COLO829 (cell line): ENCODE measurements around the gene LANCL1.
A peak's percentile ranks its signal among the peaks of the same experiment; 100 is the strongest.
"Not testable (repeated sequence)": the region's sequence is repeated elsewhere in the genome, so short reads cannot be mapped to it uniquely, and the experiment has no call there.

Experiments
- DNase-seq: peaks from one replicate; pipeline ENCODE4 v3.0.0; 2012; ENCODE audit warnings: low spot score

The LANCL1 gene

DNA sequence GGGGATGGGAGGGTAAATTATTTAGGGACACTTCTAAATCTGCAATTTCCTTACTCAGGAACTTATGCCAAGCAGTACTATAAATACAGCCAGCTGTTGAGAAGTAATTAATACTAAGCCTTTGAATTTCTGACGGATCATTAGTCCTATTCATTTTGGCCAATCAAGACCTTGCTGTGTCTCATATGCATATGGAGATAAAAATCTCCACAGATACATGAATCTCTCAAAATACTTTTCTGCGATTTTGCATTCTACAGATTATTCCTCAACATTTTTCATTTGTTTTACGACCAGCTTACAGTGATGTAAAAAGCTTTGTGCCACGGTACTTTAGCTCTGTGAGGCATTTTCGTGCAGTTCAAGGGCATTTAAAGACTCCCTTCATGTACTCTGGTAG is 16.7 kb downstream of the LANCL1 start:
- no peak for DNase-seq

DNA sequence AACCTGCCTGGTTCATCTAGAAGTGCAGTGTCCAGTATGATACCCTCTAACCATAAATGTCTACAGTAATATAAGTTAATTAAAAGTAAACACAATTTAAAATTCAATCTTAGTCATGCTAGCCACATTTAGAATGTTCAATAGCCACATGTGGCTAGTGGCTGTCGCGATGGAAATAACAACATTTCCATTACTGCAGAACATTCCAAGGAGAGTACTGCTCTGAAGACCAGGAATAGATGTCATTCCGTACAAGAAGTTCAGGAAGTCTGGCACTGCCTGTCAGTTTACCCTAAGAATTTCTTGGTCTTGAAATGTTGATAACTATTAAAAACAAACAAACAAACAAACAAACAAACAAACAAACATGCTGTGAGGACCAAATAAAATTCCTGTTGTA is 17.2 kb downstream of the LANCL1 start:
- DNase-seq, result no peak

DNA sequence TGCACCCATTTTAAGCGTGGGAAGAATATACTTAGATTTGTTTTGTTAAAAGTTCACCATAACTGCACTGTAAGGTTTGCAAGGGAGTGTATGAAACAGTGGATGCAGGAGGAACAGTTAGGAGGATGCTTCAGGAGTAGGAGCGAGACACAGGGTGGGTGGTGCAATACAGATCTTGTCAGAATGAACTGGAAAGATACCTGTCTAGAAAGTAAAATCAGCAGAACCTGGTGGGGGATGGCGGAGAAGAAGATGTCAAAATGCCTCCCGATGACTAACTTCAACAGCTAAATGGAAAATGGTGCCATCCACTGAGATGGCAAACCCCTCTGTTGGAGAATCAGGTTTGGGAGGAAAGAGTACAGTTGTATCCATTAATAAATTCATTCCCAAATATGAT is 18.2 kb downstream of the LANCL1 start:
- DNase-seq, result no peak

DNA sequence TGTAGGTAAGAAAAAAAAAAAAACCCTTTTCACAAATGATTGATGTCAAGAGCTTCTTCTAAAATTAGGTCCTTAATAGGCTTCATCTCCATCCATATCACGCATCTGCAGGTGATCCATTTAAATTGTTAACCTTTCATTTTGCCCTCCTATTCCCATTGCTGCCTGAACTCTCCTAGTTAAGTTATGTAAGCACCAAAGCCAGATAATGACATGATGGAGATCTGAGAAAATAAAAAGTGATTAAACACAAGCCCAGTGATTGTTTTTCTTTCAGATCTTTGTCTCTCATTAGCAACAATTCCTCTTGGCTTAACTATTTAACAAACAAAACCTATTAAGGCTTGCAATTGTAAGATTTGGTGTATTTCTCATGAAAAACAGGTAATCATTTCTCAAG is 20.0 kb downstream of the LANCL1 start:
- no peak for DNase-seq

DNA sequence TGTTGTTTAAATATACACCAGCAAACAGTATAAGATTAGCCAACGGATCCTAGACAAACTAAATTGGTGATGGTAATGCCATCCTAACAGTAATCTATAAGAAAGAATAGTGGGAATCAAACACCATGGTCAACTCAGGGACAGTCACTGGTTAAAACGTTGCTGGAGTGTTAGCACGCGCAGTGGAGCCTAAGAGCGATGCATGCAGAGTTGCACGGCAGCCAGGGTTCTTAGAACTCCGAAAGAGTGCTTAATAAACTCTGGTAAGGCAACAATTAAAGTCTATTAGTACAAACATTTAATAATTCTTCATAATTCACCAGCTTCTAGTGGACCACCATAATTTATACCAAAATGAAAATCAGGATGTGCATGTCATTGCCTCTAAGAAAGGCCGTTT is 22.2 kb downstream of the LANCL1 start:
- DNase-seq, result no peak

DNA sequence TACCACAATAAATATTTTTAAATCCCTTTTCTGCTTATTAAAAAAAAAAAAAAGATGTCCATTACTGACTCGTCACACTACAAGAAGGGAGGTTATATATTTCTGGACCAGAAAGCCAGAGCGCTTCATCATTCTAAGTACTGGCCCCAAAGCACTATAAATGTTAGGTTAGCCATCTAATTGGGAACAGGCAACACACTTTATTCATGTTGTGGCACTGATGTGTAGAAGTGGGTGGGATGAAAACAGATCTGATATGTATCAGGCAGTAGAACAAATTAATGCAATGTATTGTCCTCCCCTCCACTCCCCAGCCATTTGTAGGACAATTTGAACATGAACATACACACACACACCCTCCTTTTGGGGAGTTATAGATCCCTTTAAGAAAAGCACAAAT is 24.4 kb downstream of the LANCL1 start:
- no peak for DNase-seq

DNA sequence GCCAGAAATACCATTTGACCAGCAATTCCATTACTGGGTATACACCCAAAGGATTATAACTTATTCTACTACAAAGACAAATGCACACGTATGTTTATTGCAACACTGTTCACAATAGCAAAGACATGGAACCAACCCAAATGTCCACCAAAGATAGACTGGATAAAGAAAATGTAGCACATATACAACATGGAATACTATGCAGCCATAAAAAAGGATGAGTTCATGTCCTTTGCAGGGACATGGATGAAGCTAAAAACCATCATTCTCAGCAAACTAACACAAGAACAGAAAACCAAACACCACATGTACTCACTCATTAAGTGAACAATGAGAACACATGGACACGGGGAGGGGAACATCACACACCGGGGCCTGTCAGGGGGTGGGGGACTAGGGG is 25.6 kb downstream of the LANCL1 start:
- not testable (repeated sequence) for DNase-seq

DNA sequence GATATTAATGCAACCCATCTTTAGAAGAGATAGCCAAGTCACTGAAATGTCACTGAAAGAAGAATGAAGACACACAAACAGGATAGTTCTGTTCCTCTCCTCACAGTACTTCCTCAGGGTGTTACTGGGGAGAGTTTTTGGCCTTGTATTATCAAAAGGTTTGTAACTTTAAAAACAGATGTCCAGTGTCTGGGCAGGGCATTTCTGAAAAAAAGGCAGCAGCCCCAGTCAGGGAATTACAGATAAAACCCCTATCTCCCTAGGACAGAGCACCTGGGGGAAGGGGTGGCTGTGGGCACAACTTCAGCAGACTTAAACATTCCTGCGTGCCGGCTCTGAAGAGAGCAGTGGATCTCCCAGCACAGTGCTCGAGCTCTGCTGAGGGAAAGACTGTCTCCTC is 30.8 kb downstream of the LANCL1 start:
- no peak for DNase-seq

DNA sequence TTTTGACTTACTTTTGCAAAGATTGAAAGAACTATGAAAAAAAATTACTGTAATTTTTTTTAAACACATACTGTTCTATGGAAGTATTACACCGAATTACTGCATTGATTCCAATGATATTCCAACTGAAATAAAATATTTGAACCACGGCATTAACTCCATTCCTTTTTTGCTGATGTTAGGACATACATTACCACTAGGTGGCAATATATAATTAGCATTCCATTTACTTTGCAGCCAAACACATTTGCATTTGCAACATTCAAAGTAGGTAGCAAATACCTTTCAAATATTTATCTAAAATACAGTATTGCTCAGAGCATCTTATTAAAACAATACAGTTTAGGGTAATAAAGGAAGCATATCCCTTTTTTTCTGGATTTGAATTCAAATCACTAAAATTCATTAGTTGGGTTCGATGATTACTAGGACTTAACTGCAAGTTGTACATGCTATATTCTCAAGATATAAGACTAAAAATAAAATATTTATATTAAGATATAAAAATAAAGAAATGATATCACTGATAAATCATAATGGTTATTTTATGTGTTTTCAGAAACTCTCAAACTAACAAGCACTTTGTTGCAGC is 31.3 kb downstream of the LANCL1 start:
- DNase-seq, result peak; percentile 37

DNA sequence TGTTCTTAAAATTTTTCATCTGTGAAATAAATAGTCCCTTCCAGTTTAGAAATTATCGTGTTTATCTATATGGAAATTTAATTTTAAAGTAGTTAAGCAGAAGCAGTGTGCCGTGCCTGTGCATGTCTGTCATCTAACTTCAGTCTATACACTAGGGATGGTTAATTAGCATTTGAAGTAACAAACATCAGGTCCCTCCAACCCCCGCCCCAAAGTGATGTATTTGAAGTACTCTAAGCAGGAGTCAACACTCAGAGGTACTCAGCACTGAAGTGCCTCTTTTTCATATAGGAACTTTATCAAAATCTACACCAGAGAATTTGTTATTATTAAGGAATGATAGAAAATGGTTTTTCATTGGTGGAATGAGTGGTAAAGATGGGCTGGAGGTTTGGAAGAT is 33.0 kb downstream of the LANCL1 start:
- no peak for DNase-seq

DNA sequence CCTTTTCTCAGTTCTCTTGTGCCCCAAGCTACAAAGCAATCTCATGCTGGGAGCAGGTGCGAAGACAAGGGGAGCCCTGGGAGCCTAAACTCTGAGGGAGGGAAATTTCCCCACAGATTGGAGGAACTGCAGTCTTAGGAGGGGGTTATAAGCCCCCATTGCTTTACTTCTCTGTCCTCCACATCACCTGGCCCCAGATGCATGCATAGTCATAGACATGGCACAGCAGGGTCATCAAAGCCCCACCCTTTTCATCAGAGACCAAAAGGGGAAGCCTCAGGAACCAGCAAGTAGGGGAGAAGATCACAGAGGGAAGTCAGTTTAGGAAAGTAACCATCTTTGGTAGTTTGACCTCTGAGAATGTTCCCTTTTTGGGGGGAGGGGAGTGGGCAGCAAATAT is 33.7 kb downstream of the LANCL1 start:
- DNase-seq, result no peak

DNA sequence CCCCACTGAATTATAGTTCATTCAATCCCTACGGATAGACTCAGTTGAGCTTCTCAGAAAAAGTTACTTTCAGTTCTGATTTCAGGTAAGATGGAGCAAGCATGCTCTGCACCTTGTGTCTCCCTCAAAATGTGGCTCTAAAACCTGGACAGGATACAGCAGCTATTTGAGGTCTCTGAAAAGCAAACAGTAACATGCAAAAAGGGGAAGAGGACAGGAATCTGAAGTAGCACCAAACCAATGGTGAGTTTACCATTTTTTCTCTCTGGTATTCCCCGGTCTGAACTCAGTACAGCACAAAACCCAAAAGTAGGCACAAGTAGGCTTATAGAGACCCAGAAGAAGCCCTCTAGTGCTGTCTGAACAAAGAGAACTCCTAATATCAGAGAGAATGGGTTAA is 34.1 kb downstream of the LANCL1 start:
- DNase-seq, result no peak

DNA sequence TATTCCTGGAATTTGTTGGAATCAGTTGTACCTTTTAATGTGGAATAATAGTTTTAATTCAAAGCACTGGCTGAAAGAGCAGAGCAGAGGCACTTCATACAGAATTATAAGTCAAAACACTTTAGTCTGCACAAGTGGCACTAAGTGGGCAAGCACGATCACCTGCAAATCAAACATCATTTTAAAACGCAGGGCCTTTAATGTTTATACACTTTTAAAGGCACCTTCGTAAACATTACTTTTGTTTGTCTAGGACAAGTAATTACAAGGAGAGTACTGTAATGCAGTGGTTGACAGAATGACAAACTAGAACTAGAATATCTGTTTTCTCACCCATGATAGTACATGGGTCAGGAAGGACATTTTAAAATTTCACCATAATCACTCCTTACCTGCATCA is 36.4 kb downstream of the LANCL1 start:
- no peak for DNase-seq

DNA sequence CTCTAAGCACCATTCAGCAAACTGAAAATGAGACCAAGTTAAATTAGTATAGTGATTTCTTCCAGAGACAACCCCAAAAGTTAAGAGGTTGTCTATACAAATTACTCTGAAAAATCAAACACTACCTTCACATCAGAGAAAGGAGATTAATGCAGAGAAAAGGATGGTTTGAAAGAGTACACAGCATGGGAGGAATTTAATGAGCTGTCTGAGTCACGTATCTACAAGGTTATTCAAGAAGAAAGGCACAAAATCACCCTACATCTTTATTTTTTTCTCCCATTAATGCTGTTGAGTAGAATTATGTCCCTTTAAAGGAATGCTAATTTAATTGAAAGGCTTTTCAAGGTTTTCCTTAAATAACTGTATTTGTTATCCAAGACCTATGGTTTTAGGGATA is 41.1 kb downstream of the LANCL1 start:
- DNase-seq, result no peak

DNA sequence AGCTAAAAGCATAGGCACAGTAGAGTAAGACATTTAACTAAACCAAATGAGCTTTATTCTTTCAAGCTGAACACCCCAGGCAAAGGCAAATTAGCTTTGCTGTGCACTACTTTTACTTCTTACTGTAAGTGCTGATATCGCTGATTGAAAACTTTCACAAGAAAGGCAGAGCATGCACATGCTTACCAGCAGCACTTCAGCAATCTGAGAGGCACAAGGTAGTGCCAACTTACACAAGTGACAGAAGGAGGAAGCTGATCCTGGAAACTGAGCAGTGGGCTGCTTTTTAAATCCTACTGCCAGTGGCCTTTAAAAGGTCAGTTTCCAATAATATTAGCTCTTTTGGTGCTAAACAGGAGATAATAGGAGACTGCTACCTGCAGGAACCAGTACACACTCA is 43.9 kb downstream of the LANCL1 start:
- DNase-seq, result no peak

DNA sequence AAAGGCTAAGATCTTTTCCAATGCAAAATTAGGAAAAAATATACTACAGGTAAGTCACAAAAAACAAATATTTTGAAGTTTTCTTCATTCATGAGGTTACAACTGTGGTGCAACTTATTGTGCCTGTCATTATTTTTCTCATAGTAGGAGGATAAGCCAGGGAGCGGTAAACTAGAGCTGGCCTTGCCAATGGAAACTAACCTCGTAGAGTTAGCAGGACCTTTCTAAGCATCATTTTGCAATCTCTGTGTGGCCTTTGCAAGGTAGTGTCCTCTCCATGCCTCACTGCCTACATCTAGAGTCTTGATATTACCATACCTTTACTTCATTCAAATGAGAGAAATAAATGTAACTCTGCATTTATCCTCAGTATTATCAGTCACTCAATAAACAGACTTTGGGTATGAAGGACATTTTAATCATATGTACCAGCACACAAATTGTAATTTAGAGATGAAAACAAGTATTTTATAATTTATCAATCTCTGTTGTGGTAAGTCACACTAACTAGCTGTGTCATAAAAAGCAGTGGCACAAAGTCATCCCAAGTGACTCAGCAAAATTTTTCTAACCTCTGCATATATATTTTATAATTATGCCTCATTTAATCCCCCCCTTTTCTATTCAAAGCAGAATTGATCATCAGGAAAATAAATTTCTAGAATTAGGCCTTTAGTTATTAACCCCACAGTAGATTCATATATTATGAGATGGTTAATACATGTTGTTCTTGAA is 47.0 kb downstream of the LANCL1 start:
- DNase-seq, result no peak

DNA sequence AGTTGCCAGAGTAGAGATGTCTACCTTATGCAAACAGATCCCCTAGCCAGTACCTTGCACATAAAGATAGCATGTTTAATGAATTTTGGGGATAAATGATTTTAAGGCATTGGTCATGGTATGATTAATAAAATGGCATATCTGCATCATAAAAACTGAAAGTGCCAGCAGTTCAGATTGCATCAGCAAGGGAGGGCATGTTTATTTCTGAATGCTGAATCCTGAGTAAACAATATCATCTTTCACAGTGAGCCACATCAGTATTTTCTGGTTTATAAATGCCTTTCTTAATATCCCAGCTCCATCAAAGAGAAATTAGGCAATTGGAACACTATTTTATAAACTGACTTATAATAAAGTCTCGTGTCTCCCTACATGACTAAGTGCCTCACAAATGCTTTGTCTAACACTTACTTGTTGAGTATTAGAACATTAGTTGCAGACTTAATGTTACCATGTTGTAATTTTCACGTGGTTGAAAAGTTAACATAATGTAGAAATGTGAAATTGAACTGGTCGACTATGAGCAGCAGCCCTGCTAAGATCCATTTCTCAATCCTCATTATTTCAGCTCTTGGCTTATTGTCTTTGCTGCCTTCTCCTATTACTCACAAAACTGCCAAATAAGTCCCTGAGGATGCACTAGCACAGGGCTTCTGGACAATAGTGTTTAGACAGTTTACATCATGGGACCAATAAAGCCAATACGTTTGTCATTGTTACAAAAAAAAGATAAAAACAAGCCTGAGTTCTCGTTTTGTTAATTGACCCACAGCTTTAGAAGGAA is 48.0 kb downstream of the LANCL1 start:
- DNase-seq, result no peak

DNA sequence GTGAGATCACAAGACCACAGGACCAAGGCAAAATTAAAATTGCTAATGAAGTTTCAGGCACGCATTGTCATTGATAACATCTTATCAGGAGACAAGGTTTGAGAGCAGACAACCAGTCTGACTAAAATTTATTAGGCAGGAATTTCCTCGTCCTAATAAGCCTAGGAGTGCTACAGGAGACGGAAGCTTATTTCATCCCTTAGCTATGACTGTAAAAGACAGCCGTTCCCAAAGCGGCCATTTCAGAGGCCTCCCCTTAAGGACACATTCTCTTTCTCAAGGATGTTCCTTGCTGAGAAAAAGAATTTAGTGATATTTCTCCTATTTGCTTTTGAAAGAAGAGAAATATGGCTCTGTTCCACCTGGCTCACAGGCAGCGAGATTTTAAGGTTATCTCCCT is 49.2 kb downstream of the LANCL1 start:
- DNase-seq, result not testable (repeated sequence)

DNA sequence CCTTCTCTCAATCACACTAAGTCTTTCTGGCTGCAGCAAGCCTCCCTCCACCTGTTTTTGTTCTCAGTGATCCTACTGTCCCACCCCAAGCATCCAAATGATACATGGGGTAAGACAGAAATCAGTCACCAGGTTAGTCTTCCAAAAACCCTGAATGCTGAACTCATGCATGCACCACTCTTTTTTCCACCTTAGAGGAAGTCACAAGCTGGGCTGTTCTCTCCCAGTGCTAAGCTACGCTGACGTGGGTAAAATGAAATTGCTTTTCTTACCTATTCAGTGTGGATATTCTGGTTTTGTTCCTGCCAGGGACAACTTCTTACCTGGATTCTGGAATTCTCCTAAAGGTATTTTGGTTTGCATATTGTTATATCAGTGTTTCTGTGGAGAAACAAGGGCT is 54.2 kb downstream of the LANCL1 start:
- DNase-seq, result no peak

DNA sequence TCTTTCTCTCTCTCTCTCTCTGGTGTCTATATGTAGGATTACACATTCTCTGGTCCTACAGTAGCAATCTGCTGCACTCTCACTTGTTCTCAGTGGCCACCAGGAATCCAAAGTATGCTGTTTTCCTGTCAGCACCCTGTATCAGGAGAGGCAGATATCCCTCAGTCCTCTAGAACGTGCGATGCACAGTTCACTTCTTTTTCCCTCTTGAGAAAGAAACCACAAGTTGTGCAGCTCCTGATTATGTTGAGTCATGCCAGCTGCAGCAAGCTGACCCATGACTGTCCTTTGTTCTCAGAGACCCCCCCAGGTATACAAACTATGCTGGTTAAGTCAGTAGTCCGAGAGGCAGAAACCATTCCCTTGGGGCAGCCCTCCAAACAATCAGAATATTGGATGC is 54.6 kb downstream of the LANCL1 start:
- DNase-seq, result peak; percentile 23

DNA sequence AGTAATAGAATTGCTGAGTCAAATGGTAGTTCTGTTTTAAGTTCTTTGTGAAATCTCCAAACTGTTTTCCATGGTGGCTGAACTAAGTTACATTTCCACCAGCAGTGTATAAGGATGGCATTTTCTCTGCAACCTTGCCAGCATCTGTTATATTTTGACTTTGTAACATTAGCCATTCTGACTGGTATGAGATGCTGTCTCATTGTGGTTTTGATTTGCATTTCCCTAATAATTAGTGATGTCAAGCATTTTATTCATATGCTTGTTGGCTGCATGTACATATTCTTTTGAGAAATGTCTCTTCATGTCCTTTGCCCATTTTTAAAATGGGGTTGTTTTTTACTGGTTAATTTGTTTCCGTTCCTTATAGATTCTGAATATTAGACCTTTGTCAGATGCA is 63.9 kb downstream of the LANCL1 start:
- no peak for DNase-seq

DNA sequence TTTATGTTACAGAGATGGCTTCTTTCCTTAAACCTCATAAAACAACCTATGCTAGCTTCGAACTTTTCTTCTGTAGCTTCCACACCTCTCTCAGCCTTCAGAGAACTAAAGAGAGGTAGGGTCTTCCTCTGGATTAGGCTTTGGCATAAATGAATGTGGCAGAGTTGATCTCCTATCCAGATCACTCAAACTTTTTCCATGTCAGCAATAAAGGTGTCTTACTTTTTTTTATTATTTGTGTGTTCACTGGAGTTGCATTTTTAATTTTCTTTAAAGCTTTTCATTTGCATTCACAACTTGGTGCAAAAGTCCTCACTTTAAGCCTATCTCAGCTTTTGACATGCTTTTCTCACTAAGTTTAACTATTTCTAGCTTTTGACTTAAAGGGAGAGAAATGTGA is 66.0 kb downstream of the LANCL1 start:
- DNase-seq, result no peak

DNA sequence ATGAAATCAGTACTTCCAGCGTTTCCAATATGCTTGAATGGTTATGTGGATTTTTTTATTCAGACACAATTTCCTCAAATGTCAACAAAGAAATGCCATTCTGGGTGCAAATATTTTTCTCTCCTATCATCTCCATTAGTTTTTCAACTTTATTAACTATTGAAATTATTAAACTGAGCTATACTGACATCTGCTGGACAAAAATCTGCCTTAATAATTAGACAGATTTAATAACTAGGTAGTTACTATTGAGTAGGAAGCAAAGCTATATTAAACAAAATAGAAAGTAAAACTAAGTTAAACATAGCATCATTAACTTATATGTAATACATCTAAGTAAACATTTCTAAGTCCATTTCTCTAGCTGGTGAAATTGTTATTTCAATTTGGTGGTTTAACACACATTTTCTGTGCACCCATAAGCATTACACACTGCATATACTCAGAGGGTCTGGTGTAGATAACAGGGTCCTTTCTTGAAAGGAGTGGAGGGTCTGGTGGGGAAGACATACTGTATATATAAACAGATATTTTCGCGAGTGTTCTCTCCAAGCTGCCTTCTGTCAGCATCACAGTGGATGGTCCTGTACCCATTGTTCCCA is 77.0 kb downstream of the LANCL1 start:
- peak; percentile 12 for DNase-seq
